ENCODE measurements around the gene NCAN.
"Not testable (repeated sequence)": the region's sequence is repeated elsewhere in the genome, so short reads cannot be mapped to it uniquely, and the experiment has no call there.

NCAN gene

DNA sequence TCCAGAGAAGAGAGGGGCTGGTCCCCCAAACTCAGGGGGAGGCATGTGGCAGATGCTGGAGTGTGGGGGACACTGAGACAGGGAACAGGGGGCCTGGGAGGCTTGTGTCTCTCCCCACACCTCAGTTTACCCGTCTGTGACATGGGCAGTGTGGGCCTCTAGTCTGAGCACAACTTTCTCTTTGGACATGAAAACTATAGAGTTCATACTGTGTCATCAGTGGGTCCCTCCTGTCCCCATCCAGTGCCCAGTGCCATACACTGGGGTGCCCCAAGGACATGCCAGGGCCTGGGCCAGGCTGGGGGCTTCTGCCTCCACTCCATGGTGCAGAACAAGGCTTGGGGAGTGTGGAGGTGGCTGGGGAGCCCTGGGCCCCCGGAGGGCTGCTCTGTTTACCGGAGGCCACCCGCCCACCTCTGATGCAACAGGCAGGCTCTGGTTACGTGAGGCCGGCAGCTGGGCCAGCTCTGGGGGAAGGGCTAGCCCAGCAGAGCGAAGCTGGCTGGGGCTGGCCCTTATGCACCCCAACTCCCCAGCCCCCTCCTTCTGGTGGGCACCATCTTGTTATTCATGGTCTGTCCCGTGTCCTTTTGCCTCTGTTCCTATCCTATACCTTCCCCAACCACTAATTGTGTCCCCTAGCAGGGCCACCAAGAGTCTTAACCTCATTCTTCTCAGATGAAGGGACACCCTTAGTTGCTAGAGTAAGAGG lies 39.8 kb upstream of the NCAN start:
- DNase-seq (ENCODE audit: low read depth, low spot score) = no peak
- no peaks in the 10 kb centered on the region for H3K9me3 ChIP-seq (ENCODE audit: low read depth, low read length)

DNA sequence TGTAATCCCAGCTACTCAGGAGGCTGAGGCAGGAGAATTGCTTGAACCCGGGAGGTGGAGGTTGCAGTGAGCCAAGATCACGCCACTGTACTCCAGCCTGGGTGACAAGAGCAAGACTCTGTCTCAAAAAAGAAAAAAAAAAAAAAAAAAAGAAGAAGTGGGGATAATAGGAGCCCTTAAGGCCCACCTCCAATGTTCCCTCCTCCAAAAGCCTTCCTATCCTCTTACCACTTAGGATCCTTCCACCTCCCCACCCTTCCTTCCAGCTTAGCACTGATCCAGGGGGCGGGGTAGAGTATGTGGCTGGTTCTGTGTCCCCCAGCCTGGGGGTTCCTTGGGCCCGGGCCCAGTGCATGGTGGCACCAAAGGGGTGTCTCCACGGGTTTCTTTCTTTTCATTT lies 38.5 kb upstream of the NCAN start:
- DNase-seq (ENCODE audit: low read depth, low spot score); H3K9me3 ChIP-seq (ENCODE audit: low read depth, low read length); H3K36me3 ChIP-seq (ENCODE audit: insufficient read depth, low read length); H3K9ac ChIP-seq (ENCODE audit: insufficient read length); H3K27ac ChIP-seq; H3K4me3 ChIP-seq: not testable (repeated sequence)

More for the DNA sequence above, 39.8 kb upstream of the NCAN start:
- no peak overlapping the region for H3K9ac ChIP-seq (ENCODE audit: insufficient read length)
- no peak overlapping the region for H3K27ac ChIP-seq
- no peaks in the 10 kb centered on the region for H3K36me3 ChIP-seq (ENCODE audit: insufficient read depth, low read length)
- TF ChIP-seq EZH2 (IDR thresholded peaks at IDR 0.05) (no peak), FOXP2 (optimal IDR thresholded peaks at IDR 0.05; ENCODE audit: control extremely low read depth, extremely low read length, insufficient read depth) (no peak), POLR2AphosphoS5 (IDR thresholded peaks at IDR 0.05; ENCODE audit: borderline replicate concordance, low read depth, low read length) (no peak)
- no peak overlapping the region for H3K4me3 ChIP-seq

DNA sequence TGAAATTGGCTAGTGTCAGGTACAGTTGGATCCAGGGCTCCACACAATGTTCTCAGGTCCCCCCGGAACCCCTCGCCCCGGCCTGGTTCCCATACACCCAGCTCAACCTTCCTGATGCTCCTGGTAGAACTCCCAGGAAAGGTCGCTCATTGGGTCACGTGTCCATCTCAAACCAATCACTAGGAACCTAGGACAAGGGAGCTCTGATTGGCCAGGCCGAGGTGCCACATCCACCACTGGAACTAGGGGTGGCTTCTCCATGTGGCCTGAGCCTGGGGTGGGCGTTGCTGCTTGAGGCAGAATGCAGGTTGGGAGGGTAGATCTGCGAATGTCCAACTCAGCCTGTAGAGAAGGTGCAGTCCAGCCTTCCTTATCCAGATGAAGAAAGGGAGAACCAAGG lies 34.8 kb upstream of the NCAN start:
- no peak for TF ChIP-seq FOXP2 (optimal IDR thresholded peaks at IDR 0.05; ENCODE audit: control extremely low read depth, extremely low read length, insufficient read depth)
- no peak for TF ChIP-seq POLR2AphosphoS5 (IDR thresholded peaks at IDR 0.05; ENCODE audit: borderline replicate concordance, low read depth, low read length)
- TF ChIP-seq EZH2 (IDR thresholded peaks at IDR 0.05) = no peak

DNA sequence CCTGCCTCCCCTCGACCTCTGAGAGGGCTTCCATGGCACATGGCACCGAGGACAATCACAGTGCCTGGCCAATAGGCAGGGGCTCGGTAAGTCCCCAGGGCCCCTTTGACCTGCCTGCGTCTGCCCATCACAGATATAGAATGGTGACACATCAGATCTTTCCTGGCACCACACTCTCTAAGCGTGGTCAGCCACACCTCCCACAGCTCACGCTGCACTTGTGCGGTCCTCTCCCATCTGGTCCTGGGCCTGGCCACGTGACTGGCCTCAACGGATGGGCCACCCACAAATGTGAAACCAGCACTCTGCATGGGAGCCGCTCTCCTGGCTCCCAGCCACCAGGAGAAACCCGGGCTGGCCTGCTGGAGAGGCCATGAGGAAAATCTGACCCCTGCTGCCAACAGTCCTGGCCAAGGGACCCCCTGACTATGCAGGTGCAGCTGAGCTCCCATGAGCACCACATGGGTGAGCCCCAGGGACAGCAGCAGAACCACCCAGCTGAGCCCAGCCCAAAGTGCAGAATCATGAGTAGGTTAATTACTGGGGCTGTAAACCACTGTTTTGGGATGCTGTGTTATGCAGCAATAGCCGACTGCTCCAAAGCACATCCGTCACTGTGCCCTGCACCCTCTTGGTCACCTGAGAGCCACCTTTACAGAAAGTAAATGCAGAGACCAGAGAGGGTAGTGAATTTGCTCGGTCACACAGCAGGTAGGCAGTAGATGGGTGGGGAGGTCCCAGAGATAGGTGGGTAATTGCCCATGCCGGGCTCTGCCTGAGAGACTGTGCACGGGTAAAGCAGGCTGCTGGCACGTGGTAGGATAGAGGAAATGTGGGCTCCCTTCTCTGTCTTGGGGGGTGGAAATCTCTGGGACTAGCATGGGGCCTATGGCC lies 32.0 kb upstream of the NCAN start:
- no peak for TF ChIP-seq POLR2AphosphoS5 (IDR thresholded peaks at IDR 0.05; ENCODE audit: borderline replicate concordance, low read depth, low read length)
- TF ChIP-seq EZH2 (IDR thresholded peaks at IDR 0.05) = no peak
- TF ChIP-seq FOXP2 (optimal IDR thresholded peaks at IDR 0.05; ENCODE audit: control extremely low read depth, extremely low read length, insufficient read depth) = no peak
- Histone ChIP-seq H3K27ac (no peak overlapping the region), H3K4me3 (no peak overlapping the region), H3K36me3 (ENCODE audit: insufficient read depth, low read length) (no peaks in the 10 kb centered on the region), H3K9me3 (ENCODE audit: low read depth, low read length) (no peaks in the 10 kb centered on the region), H3K9ac (ENCODE audit: insufficient read length) (no peak overlapping the region)
- no peak for DNase-seq (ENCODE audit: low read depth, low spot score)

More for the DNA sequence above, 34.8 kb upstream of the NCAN start:
- no peak overlapping the region for H3K27ac ChIP-seq
- no peak for DNase-seq (ENCODE audit: low read depth, low spot score)
- no peak overlapping the region for H3K9ac ChIP-seq (ENCODE audit: insufficient read length)
- no peaks in the 10 kb centered on the region for H3K9me3 ChIP-seq (ENCODE audit: low read depth, low read length)
- no peaks in the 10 kb centered on the region for H3K36me3 ChIP-seq (ENCODE audit: insufficient read depth, low read length)
- no peak overlapping the region for H3K4me3 ChIP-seq

DNA sequence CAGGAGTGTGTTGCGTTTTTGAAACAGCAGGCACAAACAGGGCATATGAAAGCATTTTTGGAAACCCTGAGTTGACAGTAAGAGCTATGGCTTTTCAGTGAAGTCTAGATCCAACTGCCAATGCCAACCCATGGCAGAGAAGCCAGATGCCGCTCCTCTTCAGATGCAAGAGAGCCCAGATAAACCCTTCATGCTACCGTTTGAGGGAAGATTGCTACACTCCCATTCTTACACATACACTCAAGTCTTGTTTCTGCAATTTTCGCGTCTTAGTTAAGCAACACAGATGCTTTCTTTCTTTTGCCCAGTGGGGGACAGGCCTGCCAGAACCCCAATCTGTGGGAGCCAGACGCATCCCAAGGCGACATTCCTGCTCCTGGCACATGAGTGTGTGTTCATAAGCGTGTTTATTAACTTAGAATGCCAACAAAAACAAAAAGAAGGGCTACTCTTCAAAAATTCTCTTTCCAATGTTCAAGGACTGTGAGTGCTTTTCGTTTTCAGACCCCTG lies 30.2 kb upstream of the NCAN start:
- no peak for DNase-seq (ENCODE audit: low read depth, low spot score)
- no peak overlapping the region for H3K9ac ChIP-seq (ENCODE audit: insufficient read length)
- no peaks in the 10 kb centered on the region for H3K36me3 ChIP-seq (ENCODE audit: insufficient read depth, low read length)
- no peaks in the 10 kb centered on the region for H3K9me3 ChIP-seq (ENCODE audit: low read depth, low read length)
- H3K4me3 ChIP-seq = no peak overlapping the region
- no peak overlapping the region for H3K27ac ChIP-seq
- TF ChIP-seq FOXP2 (optimal IDR thresholded peaks at IDR 0.05; ENCODE audit: control extremely low read depth, extremely low read length, insufficient read depth) = no peak
- TF ChIP-seq POLR2AphosphoS5 (IDR thresholded peaks at IDR 0.05; ENCODE audit: borderline replicate concordance, low read depth, low read length) = no peak
- no peak for TF ChIP-seq EZH2 (IDR thresholded peaks at IDR 0.05)

DNA sequence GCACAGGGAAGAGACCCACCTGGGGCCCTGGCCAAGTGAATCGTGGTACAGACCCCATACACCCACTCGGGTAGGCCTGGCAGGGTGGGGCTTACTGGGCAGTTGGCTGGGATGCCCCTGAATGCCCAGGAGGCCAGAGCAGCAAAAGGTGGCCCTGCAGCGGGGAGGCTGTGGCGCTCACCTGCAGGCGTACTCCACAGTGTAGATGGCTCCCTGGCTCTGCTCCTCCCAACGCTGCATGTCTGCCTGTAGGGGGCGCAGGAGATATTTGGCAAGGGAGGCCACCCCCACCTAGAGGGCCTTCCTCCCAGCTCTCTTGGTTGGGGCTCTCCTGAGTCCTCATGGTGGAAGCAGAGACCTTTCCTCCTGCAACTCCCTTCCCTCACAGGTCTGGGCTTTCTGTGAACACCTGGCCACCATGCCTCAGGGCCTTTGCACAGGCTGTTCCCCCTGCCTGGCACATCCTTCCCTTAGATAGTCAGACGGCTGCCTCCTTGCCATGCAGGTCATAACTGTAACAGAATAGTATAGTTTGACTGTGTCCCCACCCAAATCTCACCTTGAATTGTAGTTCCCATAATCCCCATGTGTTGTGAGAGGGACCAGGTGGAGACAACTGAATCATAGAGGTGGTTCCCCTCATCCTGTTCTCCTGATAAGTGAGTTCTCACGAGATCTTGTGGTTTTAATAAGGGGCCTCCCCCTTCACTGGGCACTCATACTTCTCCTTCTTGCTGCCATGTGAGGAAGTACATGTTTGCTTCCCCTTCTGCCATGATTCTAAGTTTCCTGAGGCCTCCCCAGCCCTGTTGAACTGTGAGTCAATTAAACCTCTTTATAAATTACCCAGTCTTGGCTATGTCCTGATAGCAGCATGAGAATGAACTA lies 25.7 kb upstream of the NCAN start:
- H3K36me3 ChIP-seq (ENCODE audit: insufficient read depth, low read length) = no peaks in the 10 kb centered on the region
- no peak overlapping the region for H3K9ac ChIP-seq (ENCODE audit: insufficient read length)
- TF ChIP-seq FOXP2 (optimal IDR thresholded peaks at IDR 0.05; ENCODE audit: control extremely low read depth, extremely low read length, insufficient read depth) = no peak
- no peak for TF ChIP-seq EZH2 (IDR thresholded peaks at IDR 0.05)
- TF ChIP-seq POLR2AphosphoS5 (IDR thresholded peaks at IDR 0.05; ENCODE audit: borderline replicate concordance, low read depth, low read length) = no peak
- no peaks in the 10 kb centered on the region for H3K9me3 ChIP-seq (ENCODE audit: low read depth, low read length)
- no peak for DNase-seq (ENCODE audit: low read depth, low spot score)
- no peak overlapping the region for H3K27ac ChIP-seq
- H3K4me3 ChIP-seq = no peak overlapping the region

DNA sequence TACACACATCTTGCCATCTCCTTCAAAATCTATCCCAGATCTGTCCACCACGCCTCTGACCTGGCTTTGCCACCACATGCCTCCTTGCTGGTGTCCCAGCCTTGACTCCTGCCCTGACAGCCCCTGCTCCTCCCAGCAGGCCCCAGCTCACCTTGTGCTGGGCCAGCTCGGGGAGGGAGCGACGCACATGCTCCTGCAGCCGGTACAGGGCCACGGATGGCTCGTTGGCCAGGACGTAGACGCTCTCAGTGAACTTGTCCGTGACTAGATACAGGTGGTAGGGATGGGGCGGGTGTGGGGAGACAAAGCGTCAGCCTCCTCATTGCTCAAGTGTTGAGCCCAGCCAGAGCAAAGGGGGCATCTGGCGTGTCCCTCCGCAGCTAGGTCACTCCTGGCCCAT lies 25.0 kb upstream of the NCAN start:
- no peak overlapping the region for H3K27ac ChIP-seq
- no peak overlapping the region for H3K4me3 ChIP-seq
- H3K9ac ChIP-seq (ENCODE audit: insufficient read length) = no peak overlapping the region
- DNase-seq (ENCODE audit: low read depth, low spot score) = no peak
- TF ChIP-seq POLR2AphosphoS5 (IDR thresholded peaks at IDR 0.05; ENCODE audit: borderline replicate concordance, low read depth, low read length) (no peak), FOXP2 (optimal IDR thresholded peaks at IDR 0.05; ENCODE audit: control extremely low read depth, extremely low read length, insufficient read depth) (no peak), EZH2 (IDR thresholded peaks at IDR 0.05) (no peak)
- H3K36me3 ChIP-seq (ENCODE audit: insufficient read depth, low read length) = no peaks in the 10 kb centered on the region
- no peaks in the 10 kb centered on the region for H3K9me3 ChIP-seq (ENCODE audit: low read depth, low read length)

DNA sequence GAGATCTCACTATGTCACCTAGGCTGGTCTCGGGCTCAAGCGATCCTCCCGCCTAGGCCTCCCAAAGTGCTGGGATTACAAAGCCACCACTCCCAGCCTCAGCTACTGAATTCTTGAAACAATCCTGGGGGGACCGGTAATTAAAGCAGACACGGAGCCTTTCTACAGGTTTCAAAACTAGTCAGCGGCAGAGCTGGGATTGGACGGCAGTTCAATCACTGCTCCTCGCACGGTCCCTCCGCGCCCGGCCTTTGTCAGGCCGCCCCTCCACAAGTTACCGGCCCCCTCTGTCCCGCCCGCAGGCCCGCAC lies 20.0 kb upstream of the NCAN start:
- Histone ChIP-seq H3K27ac (peak overlapping the region; percentile 97), H3K9ac (ENCODE audit: insufficient read length) (peak overlapping the region; percentile 95), H3K9me3 (ENCODE audit: low read depth, low read length) (no peaks in the 10 kb centered on the region), H3K4me3 (peak overlapping the region; percentile 91), H3K36me3 (ENCODE audit: insufficient read depth, low read length) (peaks cover under 1% of the 10 kb centered on the region; the same call in 1 of the 2 replicates)
- TF ChIP-seq FOXP2 (optimal IDR thresholded peaks at IDR 0.05; ENCODE audit: control extremely low read depth, extremely low read length, insufficient read depth) = no peak
- no peak for DNase-seq (ENCODE audit: low read depth, low spot score)

Data from SK-N-MC (cell line).